HG02763 (cell line): Measurements from ENCODE around the gene SALL1.

Experiments used
- ATAC-seq: cut with Tn5 transposase; IDR thresholded peaks from one replicate; pipeline ENCODE4 v1.9.1; 2021; ENCODE audit warnings: mild to moderate bottlenecking, moderate library complexity; ENCODE audit not compliant: unreplicated experiment

The SALL1 gene

DNA sequence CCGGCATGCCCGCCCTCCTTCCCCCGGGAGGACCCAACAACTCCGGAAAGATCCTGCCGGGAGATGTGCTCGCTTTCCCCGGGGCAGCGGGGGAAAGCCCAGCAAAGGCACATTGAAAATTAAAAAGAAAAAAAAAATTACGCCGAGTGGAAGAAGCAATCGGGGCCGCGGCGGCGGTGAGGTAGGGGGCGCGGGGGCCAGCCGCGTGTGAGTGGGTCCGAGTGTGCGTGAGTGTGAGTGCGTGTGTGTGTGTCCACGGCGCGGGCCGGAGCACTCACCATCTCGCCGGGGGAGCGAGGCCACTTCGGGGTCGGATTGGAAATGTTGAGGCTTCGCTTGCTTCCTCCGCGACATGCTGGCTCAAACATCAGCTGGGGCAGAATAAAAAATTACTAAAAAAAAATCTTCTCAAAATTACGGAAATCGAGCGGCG lies at the start of gene SALL1:
SALL1 (minus strand) TSS at position 383 of the 433 bp plus-strand sequence; CDS start at position 354, 29 bp downstream.
- no peak for ATAC-seq

- ATAC-seq: no peak
These were observed 49.7 kb upstream of the SALL1 start for GRCh38 chr16:51200793-51201192.

GRCh38 chr16:51197953-51198748 lies 47.1 kb upstream of the SALL1 start:
- ATAC-seq: no peak

- no peak for ATAC-seq
These were observed 42.8 kb upstream of the SALL1 start for GRCh38 chr16:51193879-51194278.

- ATAC-seq: no peak
These were observed 33.8 kb upstream of the SALL1 start for GRCh38 chr16:51184702-51185433.

DNA sequence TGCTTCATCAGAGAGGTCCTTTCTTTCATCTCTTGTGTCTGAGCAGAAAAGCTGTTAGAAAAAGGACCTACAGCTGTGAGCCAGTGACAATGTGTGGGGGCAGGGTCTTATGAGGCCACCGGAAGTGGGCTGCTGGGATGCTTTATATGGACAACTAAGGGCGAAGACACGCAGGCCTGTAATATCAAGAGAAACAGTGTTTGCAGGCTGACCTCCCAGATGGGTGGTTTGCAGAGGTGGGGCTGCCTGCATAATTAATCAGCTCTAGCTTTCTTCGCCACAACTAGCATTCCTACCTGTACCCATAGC lies 30.4 kb upstream of the SALL1 start:
- ATAC-seq: no peak

DNA sequence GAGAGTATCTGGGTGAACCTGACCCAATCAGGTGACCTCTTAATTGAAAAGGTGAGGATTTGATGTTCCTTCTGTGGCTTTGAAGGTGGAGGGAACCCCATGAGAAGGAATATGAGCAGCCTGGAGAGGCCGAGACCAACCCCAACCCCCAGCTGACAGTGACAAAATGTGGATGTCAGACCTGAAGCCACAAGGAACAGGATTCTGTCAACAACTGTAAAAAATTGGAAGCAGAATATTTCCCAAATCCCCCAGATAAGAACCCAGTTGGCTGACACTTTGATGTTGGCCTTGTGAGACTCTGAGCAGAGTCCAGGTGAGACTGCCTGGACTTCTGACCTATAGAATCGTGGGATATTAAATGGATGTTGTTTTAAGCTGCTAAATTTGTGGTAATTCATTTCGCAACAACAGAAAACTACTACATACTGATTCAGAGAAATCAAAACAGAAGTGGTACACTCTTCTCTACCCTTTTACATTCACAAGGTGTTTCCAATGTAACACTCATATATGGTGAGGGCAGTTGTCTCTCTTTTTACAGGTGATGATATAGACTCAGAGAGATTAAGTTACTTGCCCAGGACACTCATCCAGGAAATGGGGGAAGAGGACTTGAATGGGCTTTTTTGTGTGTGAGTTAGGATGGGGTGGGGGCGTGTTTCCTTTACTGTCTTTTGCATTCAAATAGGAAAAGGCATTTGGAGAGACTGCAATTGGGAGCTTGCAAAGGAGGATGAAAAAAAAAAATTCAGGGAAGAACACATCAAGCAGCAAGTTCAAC lies 29.8 kb upstream of the SALL1 start:
- ATAC-seq: no peak

DNA sequence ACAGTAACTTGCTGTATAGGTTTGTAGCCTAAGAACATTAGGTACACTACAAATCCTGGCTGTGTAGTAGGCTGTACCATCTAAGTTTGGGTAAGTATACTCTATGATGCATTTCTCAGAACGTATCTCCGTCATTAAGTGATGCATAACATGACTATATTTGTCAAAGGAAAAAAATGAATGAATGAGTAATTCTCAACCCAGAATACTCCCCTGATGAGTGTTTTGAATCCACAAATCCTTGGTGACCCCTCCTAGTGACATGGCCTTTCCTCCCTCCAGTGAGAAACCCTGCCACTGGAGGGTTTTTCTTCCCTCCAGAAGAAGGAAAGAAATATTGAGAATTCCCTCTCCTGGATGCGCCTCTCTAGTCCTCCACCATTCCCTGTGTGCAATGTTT lies 24.0 kb upstream of the SALL1 start:
- no peak for ATAC-seq

GRCh38 chr16:51172368-51172767 lies 21.3 kb upstream of the SALL1 start:
- ATAC-seq: no peak

GRCh38 chr16:51168755-51169154 lies 17.7 kb upstream of the SALL1 start:
- no peak for ATAC-seq

- ATAC-seq: no peak
These were observed 16.3 kb upstream of the SALL1 start for GRCh38 chr16:51167170-51167895.

DNA sequence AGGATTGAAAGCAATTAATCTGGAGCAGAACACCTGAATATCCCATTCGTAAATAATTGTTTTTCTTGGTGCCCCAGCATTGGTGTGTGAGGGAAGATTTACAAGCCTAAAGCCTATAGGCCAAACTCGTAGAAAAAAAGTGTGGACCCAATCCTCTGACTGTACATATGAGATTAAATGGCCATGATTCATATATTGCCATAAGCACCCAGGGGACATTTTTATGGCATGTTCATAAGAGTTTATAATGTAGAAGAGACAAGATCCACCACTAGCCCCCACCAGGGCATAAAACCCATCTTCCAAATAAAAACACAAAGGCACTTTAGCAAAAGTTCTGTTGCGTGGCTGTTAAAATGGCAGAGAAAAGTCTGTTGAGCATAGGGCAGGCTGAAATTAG lies 15.5 kb upstream of the SALL1 start:
- no peak for ATAC-seq

DNA sequence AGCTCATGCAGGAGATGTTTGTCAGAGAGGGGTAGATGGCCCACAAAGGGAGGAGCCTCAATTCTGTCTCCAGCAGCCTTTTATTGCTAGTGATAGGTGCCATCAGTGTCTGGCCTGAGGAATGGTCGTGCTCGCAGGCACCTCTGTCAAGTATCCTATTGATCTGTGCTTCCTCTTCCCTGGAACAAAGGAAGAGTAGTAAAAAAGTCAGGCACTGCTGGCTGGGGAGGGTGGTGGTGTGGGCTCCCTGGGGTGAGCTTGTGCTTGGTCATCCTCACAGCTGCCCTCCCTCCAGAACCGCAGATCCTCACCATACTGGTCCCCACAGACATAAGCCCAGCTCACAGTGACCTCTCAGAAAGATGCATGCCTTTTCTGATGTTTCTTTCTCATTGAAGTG lies 15.0 kb upstream of the SALL1 start:
- no peak for ATAC-seq

- no peak for ATAC-seq
These were observed 14.0 kb upstream of the SALL1 start for GRCh38 chr16:51165043-51165442.

GRCh38 chr16:51164574-51164973 lies 13.5 kb upstream of the SALL1 start:
- ATAC-seq: no peak

DNA sequence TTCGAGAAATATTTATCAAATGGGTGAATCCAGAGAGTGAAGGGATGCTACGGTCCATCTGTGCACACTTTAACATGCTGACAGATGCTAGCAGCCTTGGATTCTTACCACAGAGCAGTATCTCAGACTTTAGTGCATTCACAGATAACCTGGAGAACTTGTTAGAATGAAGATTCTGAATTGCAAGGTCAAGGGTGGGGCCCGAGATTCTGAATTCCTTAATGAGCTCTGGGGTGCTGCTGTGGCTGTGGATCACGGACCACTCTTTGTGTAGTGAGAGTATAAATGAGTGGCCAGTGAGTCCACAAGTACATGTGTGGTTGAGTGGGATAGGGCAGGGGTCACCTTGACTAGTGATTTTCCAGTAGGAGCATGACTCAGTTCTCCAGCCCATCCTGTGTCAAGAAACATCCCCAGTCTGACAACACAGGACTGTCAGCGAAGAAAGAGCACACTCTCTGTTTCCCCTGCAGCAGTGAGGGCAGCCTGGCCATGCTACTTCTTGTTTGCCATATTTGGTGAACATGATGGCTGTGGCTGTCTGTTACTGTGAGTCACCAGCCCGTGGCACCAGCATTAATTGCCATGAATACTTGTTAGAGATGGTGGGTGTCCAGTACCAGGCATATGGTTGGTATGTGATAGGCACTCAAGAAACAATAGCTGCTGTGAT lies 13.0 kb upstream of the SALL1 start:
- no peak for ATAC-seq

DNA sequence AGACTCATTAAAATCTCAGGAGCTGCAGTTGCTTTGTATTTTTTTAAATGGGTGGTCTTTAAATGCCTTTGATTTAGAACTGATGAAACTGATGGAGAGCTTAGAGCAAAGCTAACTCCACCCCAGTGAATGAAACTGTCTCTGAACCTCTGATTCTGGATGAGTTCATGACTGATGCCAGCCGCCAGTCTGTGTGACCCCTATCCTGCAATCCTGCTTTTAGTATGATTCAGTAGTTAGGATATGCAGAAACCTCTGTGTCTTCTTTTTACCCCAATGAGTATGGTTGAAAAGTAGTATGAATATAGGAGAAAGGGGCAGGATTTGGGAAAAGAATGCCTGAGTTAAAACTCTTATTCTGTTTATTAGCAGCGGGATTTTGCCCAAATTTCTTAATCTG lies 12.3 kb upstream of the SALL1 start:
- no peak for ATAC-seq

DNA sequence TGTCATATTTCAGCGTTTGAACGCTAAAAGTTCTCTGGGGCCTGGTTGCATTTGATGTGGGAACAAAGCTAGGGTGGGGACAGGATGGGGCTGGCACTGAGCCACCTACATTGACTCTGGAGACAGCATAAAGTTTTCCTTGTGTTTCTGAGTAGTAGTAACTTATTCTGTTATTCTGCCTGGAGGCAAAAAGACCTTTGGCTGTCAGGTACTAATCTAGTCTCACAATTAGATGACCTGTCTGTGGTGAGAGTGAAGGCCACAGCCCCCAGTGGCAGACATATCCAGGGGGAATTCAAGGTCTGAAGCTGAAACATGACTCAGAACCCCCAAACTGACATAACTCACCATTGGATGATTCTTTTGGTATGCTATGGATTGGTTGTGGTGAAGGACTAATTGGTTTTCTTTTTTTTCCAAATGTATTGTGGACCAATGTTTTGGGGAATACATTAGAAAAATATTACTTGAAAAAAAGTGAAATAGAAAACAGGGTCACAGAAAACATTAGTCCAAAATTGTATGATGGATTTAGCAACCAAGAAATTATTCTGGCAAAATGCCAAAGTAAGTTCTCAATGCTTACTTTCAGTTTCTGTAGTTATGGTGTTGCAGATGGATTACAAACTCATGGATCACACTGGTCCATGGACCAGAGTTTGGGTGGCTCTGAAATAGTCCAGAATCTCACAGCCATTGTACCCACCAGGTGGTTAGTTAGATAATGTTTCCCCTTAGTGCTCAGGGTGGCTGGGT lies 10.5 kb upstream of the SALL1 start:
- no peak for ATAC-seq

DNA sequence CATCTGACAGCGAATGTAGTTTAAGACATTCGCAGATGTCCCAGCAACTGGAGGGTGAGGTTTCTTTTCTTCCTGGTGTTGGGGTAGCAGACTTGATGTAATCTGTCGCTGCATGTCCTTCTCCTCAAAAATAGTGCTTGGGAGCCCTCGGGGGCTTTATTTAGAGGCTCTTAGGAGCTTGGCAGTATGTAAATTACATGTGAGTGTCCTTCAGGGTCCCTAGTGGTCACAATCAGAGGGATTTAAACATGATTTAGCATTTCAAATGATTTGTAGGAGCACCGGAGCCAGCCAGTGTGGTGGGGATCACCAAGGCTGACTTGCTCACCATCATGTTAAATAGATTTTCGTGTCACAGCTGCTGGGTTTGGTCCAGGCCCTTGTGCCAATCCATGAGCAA lies 8.8 kb upstream of the SALL1 start:
- ATAC-seq: no peak

DNA sequence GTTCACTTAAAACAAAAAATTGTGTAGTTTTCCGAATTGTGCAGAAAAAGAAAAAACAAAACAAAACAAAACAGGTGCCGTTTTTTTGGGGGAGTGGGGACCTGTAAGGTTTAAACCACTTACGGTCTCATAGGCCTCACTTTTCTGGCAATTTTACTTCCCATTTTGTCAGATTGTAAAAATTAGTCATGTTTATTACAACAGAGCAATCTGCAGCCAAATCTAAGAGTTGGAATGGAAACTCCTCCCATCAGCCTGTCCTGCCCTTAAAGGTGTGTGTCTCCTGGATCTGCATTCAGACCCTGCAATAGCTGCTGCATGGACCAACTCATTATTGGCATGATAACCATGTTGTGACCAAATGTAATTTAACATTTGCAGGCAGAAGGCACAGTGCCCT lies 8.2 kb upstream of the SALL1 start:
- ATAC-seq: no peak
